ENCODE measurements around the gene ALDH18A1. TPM values are rescaled to one million over a fixed set of nuclear protein-coding genes. Genes with fewer than 3 reads are reported as not detected.

Gene ALDH18A1
- total RNA-seq, 2 donors from 2014 or later = 57.1 to 119 TPM

DNA sequence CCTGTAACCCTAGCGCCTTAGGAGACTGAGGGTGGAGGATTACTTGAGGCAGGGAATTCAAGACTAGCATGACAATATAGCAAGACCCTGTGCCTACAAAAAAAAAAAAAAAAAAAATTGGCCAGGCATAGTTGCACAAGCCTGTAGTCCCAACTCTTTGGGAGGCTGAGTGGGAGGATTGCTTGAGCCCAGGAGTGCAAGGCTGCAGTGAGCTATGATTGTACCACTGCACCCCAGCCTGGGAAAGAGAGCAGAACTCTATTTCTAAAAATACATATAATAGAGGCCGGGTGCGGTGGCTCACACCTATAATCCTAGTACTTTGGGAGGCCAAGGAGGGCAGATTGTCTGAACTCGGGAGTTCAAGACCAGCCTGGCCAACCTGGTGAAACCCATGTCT lies 85.1 kb downstream of the ALDH18A1 start:
- Mint-ChIP-seq H3K27ac (no peak overlapping the region), H3K36me3 (no peaks in the 10 kb centered on the region), H3K9me3 (no peaks in the 10 kb centered on the region)
- ATAC-seq (no peak), DNase-seq (ENCODE audit: low spot score in 2 of 2) (no peak)

DNA sequence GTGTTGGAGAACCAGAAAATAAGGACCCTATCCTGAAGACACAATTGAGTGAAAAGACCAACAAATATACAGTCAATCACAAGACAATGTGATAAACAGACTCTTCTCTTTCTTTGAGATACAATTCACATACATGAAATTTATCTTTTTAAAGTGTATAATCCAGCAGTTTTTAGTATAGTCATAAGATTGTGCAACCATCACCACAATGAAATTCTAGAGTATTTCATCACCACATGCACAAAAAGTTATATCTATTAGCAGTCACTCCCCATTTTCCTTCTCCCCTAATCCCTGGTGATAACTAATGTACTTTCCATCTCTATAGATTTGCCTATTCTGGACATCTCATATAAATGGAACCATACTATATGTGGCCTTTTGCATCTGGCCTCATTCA lies 87.1 kb downstream of the ALDH18A1 start:
- Mint-ChIP-seq H3K9me3 (no peaks in the 10 kb centered on the region), H3K27ac (no peak overlapping the region), H3K36me3 (no peaks in the 10 kb centered on the region)
- no peak for DNase-seq (ENCODE audit: low spot score in 2 of 2)
- ATAC-seq = no peak

DNA sequence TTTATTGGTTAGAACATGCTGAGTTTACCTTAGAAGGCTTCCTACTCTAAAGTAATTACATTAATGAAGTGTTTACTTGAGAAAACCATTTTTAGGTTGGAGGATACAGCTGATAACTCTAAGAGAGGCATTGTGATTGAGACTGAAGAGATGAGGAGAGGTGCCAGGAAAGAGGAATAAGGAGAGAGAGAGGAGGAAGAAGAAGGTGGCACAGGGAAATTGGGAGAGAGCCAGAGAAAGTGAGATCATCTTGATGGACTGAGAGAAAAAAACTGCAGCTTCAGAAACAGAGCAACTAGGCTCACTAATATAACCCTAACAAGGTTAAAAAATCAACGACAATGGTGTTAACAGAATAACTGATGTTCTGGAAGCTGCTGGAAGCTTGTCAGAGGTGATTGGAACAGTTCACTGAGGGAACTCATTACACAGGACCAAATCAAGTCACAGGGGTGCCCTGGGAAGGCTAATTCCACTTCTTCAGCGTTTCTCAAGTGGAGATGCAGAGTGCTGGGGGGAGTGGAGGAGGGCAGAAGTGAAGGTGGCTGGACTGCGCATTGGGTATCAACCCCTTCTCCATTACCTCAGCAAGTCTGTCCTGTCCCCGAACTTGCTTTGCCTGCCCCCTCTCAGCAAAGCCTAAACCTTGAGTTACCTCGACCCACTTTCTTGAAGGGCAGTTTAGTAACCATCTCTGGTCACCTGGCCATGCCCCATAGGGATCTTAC lies 88.4 kb downstream of the ALDH18A1 start:
- ATAC-seq (no peak), DNase-seq (ENCODE audit: low spot score in 2 of 2) (no peak)
- H3K27ac Mint-ChIP-seq = no peak overlapping the region
- no peaks in the 10 kb centered on the region for H3K36me3 Mint-ChIP-seq
- no peaks in the 10 kb centered on the region for H3K9me3 Mint-ChIP-seq

DNA sequence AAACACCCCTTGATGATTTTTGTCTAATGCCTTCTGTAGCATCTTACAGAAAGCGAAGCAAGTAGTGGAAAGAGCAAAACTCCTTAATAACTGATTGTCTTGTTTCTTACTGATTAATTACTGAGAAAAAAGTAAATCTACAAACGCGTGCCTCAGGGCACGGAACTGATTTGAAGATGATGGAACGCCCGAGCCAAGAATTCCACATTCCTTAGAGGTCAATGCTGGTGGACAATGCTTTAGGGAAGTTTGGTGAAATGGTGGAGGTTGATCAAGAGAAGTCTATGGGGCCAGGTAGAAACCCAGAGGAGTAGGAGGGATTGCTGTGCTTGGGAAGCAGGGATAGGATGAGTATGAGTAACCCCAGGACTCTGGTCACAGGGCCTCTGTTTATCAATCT lies 90.4 kb downstream of the ALDH18A1 start:
- DNase-seq (ENCODE audit: low spot score in 2 of 2) = no peak
- Mint-ChIP-seq H3K9me3 (no peaks in the 10 kb centered on the region), H3K36me3 (no peaks in the 10 kb centered on the region), H3K27ac (peak overlapping the region in 1 of 2 donors; percentile 1)
- no peak for ATAC-seq

DNA sequence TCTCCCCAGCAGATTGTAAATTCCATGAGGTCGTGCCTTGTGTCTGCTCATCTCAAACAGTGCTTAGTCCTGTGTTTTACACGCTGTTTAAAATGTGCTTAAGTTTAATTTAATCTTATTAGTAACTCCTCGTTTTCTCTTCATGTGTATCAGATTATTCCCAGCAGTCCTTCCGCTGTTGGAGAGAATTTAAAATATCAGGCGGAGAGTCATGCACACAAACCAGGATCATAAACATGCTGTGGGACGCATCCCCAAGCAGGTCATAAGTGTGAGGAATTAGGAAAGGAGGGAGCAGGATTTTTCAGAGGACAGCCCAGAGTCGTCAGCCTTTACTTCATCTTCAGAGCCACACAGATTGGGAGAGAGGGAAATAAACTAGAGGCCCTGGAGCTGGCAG lies 91.2 kb downstream of the ALDH18A1 start:
- DNase-seq (ENCODE audit: low spot score in 2 of 2) = no peak
- no peak overlapping the region for H3K27ac Mint-ChIP-seq
- ATAC-seq = no peak
- no peaks in the 10 kb centered on the region for H3K9me3 Mint-ChIP-seq
- no peaks in the 10 kb centered on the region for H3K36me3 Mint-ChIP-seq

DNA sequence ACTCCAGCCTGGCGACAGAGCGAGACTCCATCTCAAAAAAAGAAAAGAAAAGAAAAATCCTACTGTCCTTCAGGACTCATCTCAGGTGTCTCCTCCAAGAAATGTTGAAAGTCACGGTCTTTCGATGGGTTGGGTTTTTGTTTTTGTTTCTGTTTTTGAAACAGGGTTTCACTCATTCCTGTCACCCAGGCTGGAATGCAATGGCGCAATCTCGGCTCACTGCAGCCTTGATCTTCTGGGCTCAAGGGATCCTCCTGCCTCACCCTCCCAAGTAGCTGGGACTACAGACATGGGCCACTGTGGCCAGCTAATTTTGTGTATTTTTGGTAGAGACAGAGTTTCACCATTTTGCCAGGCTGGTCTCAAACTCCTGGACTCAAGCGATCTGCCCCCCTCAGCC lies 92.2 kb downstream of the ALDH18A1 start:
- H3K27ac Mint-ChIP-seq = no peak overlapping the region
- DNase-seq (ENCODE audit: low spot score in 2 of 2) = no peak
- H3K9me3 Mint-ChIP-seq = no peaks in the 10 kb centered on the region
- ATAC-seq = no peak
- no peaks in the 10 kb centered on the region for H3K36me3 Mint-ChIP-seq

DNA sequence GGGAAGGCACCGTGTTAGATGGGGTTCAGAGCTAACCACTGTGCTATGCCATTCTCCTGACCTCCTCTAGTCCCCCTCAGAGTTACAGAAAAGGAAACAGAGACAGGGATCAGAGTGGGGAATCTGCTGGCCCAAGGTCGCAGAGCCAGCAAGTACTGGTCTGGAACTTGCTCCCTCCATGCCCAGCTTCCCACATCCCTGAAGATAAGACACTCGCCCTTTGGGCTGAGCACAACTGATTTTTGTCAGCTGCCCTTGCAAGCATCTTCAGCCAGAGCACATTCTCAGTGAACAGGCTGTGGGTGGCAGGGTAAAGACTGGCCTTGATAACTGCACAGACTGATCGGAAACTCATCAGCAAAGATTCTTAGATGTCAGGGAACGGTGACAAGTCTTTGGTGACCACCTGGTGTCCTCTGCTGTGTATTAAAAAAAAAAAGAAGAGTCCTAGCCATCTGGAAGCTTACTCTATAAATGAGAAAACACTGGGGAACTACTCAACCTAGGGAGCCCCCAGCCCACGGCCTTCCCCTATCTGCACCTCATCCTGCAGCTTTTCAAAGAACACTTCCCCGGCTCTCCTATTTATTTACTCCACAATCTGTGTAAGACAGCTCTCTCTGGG lies 94.1 kb downstream of the ALDH18A1 start:
- no peak for ATAC-seq

DNA sequence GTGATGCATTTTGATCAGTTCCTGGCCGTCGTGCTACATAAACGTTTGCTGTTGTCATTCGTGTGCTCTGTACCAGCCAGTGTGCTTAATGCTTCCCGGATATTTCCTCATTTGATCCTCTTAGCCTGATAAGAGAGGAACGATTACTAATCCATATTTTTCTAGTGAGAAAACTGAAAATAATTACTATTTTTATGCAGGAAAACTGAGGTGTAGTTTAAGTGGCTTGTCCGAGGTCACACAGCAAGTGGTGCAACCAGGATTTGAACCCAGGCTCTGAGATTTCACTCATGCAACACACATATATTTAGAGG lies 94.7 kb downstream of the ALDH18A1 start:
- Mint-ChIP-seq H3K36me3 (no peaks in the 10 kb centered on the region), H3K9me3 (no peaks in the 10 kb centered on the region), H3K27ac (peak overlapping the region in 1 of 2 donors; percentile 54)
- DNase-seq (ENCODE audit: low spot score in 2 of 2) = no peak
- ATAC-seq = no peak

More for the DNA sequence above, 94.1 kb downstream of the ALDH18A1 start:
- Mint-ChIP-seq H3K36me3 (no peaks in the 10 kb centered on the region), H3K27ac (no peak overlapping the region), H3K9me3 (no peaks in the 10 kb centered on the region)
- no peak for DNase-seq (ENCODE audit: low spot score in 2 of 2)

DNA sequence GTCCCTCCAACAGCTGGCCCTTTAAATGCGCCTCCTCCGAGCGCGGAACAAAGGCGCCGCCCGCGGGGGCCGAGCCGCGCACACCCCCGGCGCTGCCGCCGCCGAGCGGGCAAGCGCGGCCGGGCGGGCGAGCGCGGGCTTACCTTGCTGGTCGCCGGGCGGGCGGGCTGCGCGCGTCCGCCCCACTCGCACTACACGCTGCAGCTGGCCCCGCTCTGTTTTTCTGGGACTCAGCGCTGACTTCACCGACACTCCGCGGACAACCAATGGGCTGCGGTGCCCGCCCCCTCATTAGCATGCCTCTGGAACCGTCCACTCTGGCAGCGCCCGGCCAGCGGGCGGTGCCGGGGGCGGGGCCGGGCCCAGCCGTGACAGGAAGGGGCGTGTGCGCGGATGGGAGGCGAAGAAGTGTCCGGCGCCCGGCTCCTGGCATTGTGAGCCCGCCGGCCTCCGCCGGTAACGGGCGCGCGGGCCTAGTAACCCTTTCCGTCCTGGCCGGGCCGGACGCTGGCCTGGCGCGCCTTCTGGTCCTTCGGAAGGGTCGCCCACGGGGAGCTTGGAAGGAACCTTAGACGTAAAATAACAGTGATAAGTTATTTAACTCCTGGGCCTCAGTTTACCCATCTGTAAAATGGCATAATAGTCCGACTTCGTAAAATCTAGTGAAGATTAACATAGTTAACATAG lies 95.2 kb downstream of the ALDH18A1 start, which contains the start of gene SORBS1:
Gene SORBS1 (minus strand): TSS at position 195 of the 687 bp plus-strand sequence. CDS start 120,236 bp downstream, outside the sequence.
- DNase-seq (ENCODE audit: low spot score in 2 of 2) (peak; percentile 87 to 94), ATAC-seq (peak; percentile 99)
- H3K27ac Mint-ChIP-seq = peak within 1 kb of the TSS; percentile 56 to 93
- no peaks in the 10 kb centered on the region for H3K36me3 Mint-ChIP-seq
- no peaks in the 10 kb centered on the region for H3K9me3 Mint-ChIP-seq

DNA sequence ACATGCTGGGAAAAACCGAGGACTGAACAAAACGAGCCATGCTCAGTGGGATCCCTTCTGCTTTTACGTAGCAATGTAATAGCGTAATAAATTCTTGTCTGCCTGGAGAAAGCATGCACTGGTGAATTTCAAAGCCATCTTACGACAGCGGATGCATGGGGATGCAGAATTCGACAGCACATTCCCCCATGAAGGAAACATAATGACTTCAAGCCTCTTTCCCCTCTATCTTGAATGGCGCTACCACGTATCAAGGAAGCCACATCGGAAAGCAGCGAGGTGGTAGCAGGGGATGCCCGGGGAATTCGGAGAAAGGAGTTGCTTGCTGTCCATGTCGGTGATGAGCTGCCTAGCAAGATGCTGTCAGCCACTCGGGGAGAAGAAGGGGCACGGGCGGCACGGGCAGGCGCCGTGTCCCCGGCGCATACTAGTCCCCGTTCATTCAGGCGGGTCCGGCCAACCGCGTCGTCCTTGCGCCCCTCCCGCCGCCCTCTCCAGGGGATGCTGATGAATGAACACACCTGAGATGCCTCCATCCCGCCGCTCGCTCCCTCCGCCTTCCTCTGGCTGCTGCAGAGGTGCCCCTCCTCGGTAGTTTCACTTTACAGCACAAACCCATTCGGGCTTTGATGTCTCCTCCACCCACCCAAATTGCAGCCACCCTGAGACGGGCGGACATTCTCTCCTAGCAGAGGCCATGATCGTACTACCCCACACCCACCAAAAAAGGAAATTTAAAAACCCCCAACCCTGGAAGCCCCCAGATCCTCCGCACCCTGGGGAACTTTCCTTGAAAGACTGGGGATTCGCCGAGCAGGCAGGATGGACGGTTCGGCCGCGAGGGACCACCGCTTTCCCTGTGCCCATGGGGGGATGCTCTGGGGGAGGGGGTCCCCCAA lies 96.0 kb downstream of the ALDH18A1 start:
- no peaks in the 10 kb centered on the region for H3K9me3 Mint-ChIP-seq
- peak overlapping the region; percentile 56 to 93 for H3K27ac Mint-ChIP-seq
- no peaks in the 10 kb centered on the region for H3K36me3 Mint-ChIP-seq
- ATAC-seq (peak; percentile 29 to 32), DNase-seq (ENCODE audit: low spot score in 2 of 2) (peak in 1 of 2 donors; percentile 45)

DNA sequence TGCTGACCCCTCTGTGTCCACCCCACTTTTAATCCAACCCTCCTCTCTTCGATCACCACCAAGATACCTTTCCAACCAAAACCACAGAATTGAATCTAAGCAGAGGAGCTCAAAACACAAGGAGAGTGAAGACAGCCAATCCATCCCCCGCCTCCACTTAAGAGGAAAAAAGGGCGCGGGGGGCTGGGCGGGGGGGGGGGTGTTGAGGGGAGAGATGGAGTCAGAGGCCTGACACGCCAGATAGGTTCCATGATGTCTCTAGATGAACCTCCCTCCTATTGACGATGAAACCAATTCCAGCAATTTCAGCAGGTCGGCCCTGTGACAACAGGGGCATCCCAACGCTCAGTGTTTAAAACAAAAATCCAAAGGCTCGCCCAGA lies 96.6 kb downstream of the ALDH18A1 start:
- Mint-ChIP-seq H3K9me3 (no peaks in the 10 kb centered on the region), H3K27ac (peak overlapping the region in 1 of 2 donors; percentile 56), H3K36me3 (no peaks in the 10 kb centered on the region)
- ATAC-seq (no peak), DNase-seq (ENCODE audit: low spot score in 2 of 2) (no peak)

DNA sequence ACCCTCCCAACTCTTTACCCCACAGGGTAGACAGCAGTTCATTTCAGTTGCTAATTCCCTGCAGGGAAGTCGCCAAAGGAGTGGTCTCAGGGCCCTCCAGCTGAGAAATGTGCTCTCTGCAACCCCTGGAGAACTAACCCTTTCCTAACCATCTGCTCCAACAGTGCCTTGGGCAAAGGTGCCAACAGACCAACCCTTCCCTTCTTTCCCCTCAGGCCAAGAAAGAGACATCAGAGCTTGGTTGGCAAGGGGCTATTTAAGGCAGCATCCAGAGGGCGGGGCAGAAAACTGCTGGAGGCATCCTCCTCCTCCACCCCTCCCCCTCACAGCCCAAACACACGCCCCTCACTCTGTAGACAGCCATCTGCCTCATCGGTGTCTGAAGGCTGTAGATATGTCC lies 97.0 kb downstream of the ALDH18A1 start:
- DNase-seq (ENCODE audit: low spot score in 2 of 2) = no peak
- H3K27ac Mint-ChIP-seq = no peak overlapping the region
- no peak for ATAC-seq
- no peaks in the 10 kb centered on the region for H3K9me3 Mint-ChIP-seq
- no peaks in the 10 kb centered on the region for H3K36me3 Mint-ChIP-seq

DNA sequence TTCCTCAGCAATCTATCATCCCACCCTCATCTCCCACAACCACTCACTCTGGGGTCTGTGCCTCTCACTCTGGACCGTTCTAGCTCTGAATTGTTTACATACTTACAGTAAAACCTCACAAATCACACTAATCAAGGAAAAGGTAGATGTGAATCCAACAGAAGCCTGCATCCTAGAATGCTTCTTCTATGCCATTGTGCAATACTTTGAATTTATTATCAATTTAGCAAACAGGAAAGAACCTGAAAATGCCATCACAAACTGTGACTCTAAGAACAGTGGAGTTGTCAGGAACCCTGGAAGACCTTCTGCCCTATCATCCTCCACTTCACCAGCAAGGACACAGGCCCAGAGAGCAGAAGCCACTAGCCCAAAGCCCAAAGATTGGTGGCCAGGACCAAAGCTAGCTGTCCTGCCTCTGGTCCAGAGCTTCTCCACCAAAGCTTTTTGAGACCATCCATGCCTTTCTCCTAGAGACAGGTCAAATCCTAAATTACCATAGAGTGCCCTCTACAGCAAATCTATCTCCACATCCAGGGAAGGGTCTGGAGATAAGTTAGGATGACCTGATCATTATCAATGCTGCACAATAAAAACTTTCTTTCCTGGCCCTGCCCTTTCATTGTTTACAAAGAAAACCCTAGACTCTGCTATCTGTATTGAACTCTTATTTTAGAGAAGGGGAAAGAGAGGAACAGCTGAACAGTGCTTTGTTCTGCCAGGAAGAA lies 97.8 kb downstream of the ALDH18A1 start:
- H3K27ac Mint-ChIP-seq = no peak overlapping the region
- H3K9me3 Mint-ChIP-seq = no peaks in the 10 kb centered on the region
- DNase-seq (ENCODE audit: low spot score in 2 of 2) (no peak), ATAC-seq (no peak)
- no peaks in the 10 kb centered on the region for H3K36me3 Mint-ChIP-seq

DNA sequence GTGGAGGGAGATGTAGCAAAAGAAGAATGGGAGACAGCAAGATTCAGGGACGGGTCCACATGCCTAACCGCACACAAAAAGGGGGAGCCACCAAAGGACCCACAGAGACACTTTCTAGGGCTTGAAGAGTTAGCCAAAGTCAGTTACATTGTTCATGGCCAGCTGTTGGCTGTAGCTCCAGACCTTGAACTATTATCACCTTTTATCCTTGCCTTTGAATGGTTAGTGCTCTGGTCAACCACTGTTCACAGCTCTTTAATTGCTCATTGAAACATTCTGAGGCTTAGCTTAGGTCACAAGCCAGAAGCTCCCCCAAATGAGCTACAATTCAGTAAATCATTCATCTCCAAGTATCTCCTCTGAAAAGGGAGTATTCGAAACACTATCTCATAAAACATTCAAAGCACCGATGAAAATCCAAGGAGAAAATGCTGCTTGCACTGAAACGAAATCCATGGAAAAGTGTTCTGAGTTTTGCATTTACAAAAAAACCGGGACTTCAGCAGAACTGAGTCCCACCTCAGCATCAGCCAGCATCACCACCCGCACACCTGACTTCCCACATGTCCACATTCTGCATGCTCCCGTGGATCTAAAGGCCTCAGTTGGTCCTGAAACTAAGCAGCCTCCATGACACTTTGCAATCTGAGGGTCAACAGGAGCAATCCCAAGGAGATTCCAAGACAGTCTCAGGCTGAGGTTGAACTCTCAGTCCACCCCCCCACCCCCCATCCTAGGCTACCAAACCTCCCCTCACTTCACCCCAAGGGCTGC lies 99.3 kb downstream of the ALDH18A1 start:
- no peak for DNase-seq (ENCODE audit: low spot score in 2 of 2)
- Mint-ChIP-seq H3K27ac (no peak overlapping the region), H3K9me3 (no peaks in the 10 kb centered on the region), H3K36me3 (no peaks in the 10 kb centered on the region)
- ATAC-seq = no peak

All from activated naive CD4-positive, alpha-beta T cell treated with anti-CD3 and anti-CD28 coated beads, Interleukin-2, amount 50 U/mL, for 72 hours (primary cell).